Measurements from ENCODE around the gene INPP5D.

The INPP5D gene

DNA sequence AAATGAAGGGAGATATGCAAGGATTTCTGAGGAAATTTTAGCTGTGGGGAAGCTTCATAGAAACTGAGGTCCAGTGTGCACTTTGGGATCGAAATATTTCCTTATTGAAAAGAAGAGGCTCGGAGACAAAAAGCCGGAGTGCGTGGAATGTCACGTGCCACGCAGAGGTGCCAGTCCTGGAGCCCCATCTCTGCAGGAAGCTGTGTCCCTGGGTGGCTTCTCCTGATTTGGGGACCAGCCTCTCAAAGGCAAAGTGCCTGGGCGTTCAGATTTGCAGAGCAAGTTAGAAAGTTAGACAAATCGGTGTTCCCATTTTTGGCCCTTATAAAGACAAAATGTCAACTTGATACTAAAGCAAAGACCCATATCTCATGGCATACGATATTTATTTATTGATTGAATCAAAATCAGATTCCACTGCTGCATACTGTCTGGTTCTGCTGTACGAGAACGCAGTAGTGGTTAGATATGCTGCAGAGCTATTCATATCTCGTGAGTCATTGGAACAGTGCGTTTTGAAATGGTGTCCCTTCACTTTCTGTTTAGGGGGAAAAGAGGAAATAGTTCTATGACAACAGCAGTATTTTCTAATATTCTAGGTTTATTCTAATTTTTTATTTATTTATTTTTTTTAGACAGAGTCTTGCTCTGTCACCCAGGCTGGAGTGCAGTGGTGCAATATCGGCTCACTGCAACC, 182.2 kb downstream of the INPP5D start:
- Histone ChIP-seq H3F3A (ENCODE audit: control insufficient read depth, insufficient read depth) (no peaks in the 10 kb centered on the region), H3K36me3 (ENCODE audit: control insufficient read depth, low read length) (no peaks in the 10 kb centered on the region), H3K79me2 (ENCODE audit: control insufficient read depth, low read length) (no peaks in the 10 kb centered on the region), H3K4me2 (ENCODE audit: low read length) (no peak overlapping the region), H4K20me1 (ENCODE audit: control insufficient read depth, insufficient read depth, low read depth, low read length) (no peaks in the 10 kb centered on the region), H3K27me3 (ENCODE audit: control insufficient read depth, low read length) (no peaks in the 10 kb centered on the region), H3K4me1 (ENCODE audit: control insufficient read depth, low read length) (peaks cover 32% of the 10 kb centered on the region), H3K4me3 (ENCODE audit: low read length) (no peak overlapping the region), H3K27ac (ENCODE audit: low read depth, low read length) (no peak overlapping the region), H3K9me2 (replicated peaks; ENCODE audit: control insufficient read depth, low read length) (no peaks in the 10 kb centered on the region), H3K9me3 (ENCODE audit: control insufficient read depth, insufficient read depth, low read length) (no peaks in the 10 kb centered on the region)
- TF ChIP-seq, protein P1, sequence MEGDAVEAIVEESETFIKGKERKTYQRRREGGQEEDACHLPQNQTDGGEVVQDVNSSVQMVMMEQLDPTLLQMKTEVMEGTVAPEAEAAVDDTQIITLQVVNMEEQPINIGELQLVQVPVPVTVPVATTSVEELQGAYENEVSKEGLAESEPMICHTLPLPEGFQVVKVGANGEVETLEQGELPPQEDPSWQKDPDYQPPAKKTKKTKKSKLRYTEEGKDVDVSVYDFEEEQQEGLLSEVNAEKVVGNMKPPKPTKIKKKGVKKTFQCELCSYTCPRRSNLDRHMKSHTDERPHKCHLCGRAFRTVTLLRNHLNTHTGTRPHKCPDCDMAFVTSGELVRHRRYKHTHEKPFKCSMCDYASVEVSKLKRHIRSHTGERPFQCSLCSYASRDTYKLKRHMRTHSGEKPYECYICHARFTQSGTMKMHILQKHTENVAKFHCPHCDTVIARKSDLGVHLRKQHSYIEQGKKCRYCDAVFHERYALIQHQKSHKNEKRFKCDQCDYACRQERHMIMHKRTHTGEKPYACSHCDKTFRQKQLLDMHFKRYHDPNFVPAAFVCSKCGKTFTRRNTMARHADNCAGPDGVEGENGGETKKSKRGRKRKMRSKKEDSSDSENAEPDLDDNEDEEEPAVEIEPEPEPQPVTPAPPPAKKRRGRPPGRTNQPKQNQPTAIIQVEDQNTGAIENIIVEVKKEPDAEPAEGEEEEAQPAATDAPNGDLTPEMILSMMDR (IDR thresholded peaks at IDR 0.05; ENCODE audit: low read depth, low read length, poor library complexity, severe bottlenecking), result no peak
- TF ChIP-seq EZH2phosphoT487 (IDR thresholded peaks at IDR 0.05; ENCODE audit: borderline replicate concordance, low read length), result no peak

DNA sequence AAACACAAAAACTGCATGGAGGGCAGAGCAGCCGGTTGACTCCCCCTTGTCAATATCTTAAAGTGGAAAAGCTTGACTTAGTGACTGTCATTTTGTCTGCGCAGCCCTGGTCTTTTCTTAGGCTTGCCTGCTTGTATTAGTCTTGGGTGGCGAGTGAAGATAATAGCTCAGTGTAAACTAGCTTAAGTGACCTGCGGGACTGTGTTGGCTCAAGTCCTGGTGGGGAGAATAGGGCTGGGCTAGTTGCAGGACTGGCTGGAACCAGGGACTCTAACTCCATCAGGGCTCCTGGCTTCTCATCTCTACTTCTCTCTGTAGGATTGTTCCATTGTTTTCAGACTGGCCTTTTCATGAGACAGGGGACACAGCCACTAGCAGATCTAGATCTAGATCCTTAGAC, 183.2 kb downstream of the INPP5D start:
- H3K27me3 ChIP-seq (ENCODE audit: control insufficient read depth, low read length), result no peaks in the 10 kb centered on the region
- no peak overlapping the region for H3K27ac ChIP-seq (ENCODE audit: low read depth, low read length)
- H3K36me3 ChIP-seq (ENCODE audit: control insufficient read depth, low read length), result no peaks in the 10 kb centered on the region
- H3K4me1 ChIP-seq (ENCODE audit: control insufficient read depth, low read length), result peaks cover 39% of the 10 kb centered on the region
- H3F3A ChIP-seq (ENCODE audit: control insufficient read depth, insufficient read depth), result no peaks in the 10 kb centered on the region
- no peaks in the 10 kb centered on the region for H3K79me2 ChIP-seq (ENCODE audit: control insufficient read depth, low read length)
- no peaks in the 10 kb centered on the region for H3K9me3 ChIP-seq (ENCODE audit: control insufficient read depth, insufficient read depth, low read length)
- H4K20me1 ChIP-seq (ENCODE audit: control insufficient read depth, insufficient read depth, low read depth, low read length), result no peaks in the 10 kb centered on the region
- no peak overlapping the region for H3K4me3 ChIP-seq (ENCODE audit: low read length)
- H3K9me2 ChIP-seq (replicated peaks; ENCODE audit: control insufficient read depth, low read length), result no peaks in the 10 kb centered on the region
- no peak overlapping the region for H3K4me2 ChIP-seq (ENCODE audit: low read length)
- TF ChIP-seq, protein P1 (IDR thresholded peaks at IDR 0.05; ENCODE audit: low read depth, low read length, poor library complexity, severe bottlenecking), result no peak
- no peak for TF ChIP-seq EZH2phosphoT487 (IDR thresholded peaks at IDR 0.05; ENCODE audit: borderline replicate concordance, low read length)

DNA sequence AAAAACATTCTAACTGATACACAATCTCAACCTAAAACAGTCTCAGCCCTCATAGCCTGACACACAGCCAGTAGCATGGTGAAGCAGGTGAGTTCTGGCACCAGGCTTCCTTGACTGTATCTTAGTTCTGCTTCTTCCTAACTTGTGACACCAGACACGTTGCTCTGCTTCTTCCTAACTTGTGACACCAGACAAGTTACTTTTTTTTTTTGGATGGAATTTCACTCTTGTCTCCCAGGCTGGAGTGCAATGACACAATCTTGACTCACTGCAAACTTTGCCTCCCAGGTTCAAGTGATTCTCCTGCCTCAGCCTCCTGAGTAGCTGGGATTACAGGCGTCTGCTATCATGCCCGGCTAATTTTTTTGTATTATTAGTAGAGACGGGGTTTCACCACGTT, 184.7 kb downstream of the INPP5D start:
- no peak overlapping the region for H3K27ac ChIP-seq (ENCODE audit: low read depth, low read length)
- H4K20me1 ChIP-seq (ENCODE audit: control insufficient read depth, insufficient read depth, low read depth, low read length), result no peaks in the 10 kb centered on the region
- H3K27me3 ChIP-seq (ENCODE audit: control insufficient read depth, low read length), result no peaks in the 10 kb centered on the region
- no peaks in the 10 kb centered on the region for H3K79me2 ChIP-seq (ENCODE audit: control insufficient read depth, low read length)
- no peak overlapping the region for H3K4me2 ChIP-seq (ENCODE audit: low read length)
- no peaks in the 10 kb centered on the region for H3K36me3 ChIP-seq (ENCODE audit: control insufficient read depth, low read length)
- TF ChIP-seq EZH2phosphoT487 (IDR thresholded peaks at IDR 0.05; ENCODE audit: borderline replicate concordance, low read length), result no peak
- TF ChIP-seq, protein P1 (IDR thresholded peaks at IDR 0.05; ENCODE audit: low read depth, low read length, poor library complexity, severe bottlenecking), result no peak
- H3K9me2 ChIP-seq (replicated peaks; ENCODE audit: control insufficient read depth, low read length), result no peaks in the 10 kb centered on the region
- H3K4me3 ChIP-seq (ENCODE audit: low read length), result no peak overlapping the region
- H3F3A ChIP-seq (ENCODE audit: control insufficient read depth, insufficient read depth), result peaks cover 2% of the 10 kb centered on the region
- no peaks in the 10 kb centered on the region for H3K9me3 ChIP-seq (ENCODE audit: control insufficient read depth, insufficient read depth, low read length)
- peaks cover 36% of the 10 kb centered on the region for H3K4me1 ChIP-seq (ENCODE audit: control insufficient read depth, low read length)

All from DOHH2 (cell line).